Measurements from ENCODE around the gene ZNRF2. TPM values are rescaled to one million over a fixed set of nuclear protein-coding genes. Genes with fewer than 3 reads are reported as not detected.

The ZNRF2 gene
- total and polyA plus RNA-seq, 7 donors, result 14.4 to 33.8 (median 22.5) TPM

GRCh38 chr7:30413864-30414263, 129.5 kb downstream of the ZNRF2 start:
- no peak overlapping the region for H3K4me3 ChIP-seq

More at GRCh38 chr7:30413864-30414263, 129.5 kb downstream of the ZNRF2 start:
- Histone ChIP-seq H3K27me3 (no peaks in the 10 kb centered on the region), H3K9me3 (no peaks in the 10 kb centered on the region), H3K4me1 (peaks cover 0 to 4% (median 0%) of the 10 kb centered on the region in 4 donors), H3K27ac (no peak overlapping the region), H3K36me3 (no peaks in the 10 kb centered on the region)
- no peak for TF ChIP-seq CTCF (IDR thresholded peaks at IDR 0.05)
- TF ChIP-seq EP300 (IDR thresholded peaks at IDR 0.05), result no peak
- no peak for TF ChIP-seq POLR2AphosphoS5 (IDR thresholded peaks at IDR 0.05)
- no peak for TF ChIP-seq POLR2A (IDR thresholded peaks at IDR 0.05)
- no peak for DNase-seq
- intact Hi-C loops (cut with DNase I), result loop anchor here (2.0 to 5.0 kb wide), 3 partner anchors 67 to 247 kb away; no protein-coding TSS in a partner anchor
- WGBS, 2 donors, result 97% methylated on average over 7 of the region's 7 CpGs

Small RNA genes lying within 50 kb of the gene (small RNA-seq; reads per million reads assigned to genes)
- 0 reads per million in 3 donors for gene MIR550A1

Other genes with a start within 250 kb of the ZNRF2 start
- 100 to 1,000 TPM in 1 of 4 donors, 10 to 100 TPM in 3; 75.9 to 102 (median 87.4) TPM for gene MTURN, start 149.6 kb upstream of the ZNRF2 start, total RNA-seq
- gene MTURN, start 149.6 kb upstream of the ZNRF2 start, polyA plus RNA-seq, result 10 to 100 TPM in 1 of 3 donors, 1 to 10 TPM in 2; 7.2 to 33.0 (median 7.4) TPM
- gene NOD1, start 194.2 kb downstream of the ZNRF2 start, total RNA-seq, result 10 to 100 TPM in 2 of 4 donors, 1 to 10 TPM in 2; 5.9 to 17.5 (median 9.3) TPM
- 10 to 100 TPM in 1 of 3 donors, 1 to 10 TPM in 2; 3.0 to 14.1 (median 3.0) TPM for gene NOD1, start 194.2 kb downstream of the ZNRF2 start, polyA plus RNA-seq
- 10 to 100 TPM; 18.8 to 40.9 (median 24.1) TPM for gene GGCT, start 220.2 kb downstream of the ZNRF2 start, total RNA-seq
- 10 to 100 TPM; 64.9 to 97.3 (median 87.3) TPM for gene GGCT, start 220.2 kb downstream of the ZNRF2 start, polyA plus RNA-seq